H7 (cell line): Measurements from ENCODE around the gene NT5DC2. TPM values are rescaled to one million over a fixed set of nuclear protein-coding genes. Genes with fewer than 3 reads are reported as not detected.
"Not testable (repeated sequence)": the region's sequence is repeated elsewhere in the genome, so short reads cannot be mapped to it uniquely, and the experiment has no call there.

Experiments used
- DNase-seq: peaks from one replicate; pipeline ENCODE4 v3.0.0; 2012
- H3K27me3 ChIP-seq: 2 replicates; pipeline ENCODE4 v1.6.0; 2011; ENCODE audit warnings: mild to moderate bottlenecking, low read length; ENCODE audit not compliant: control insufficient read depth, insufficient read depth
- H3K36me3 ChIP-seq: replicated peaks from 2 replicates; pipeline ENCODE4 v1.5.1; 2011; ENCODE audit warnings: low read length; ENCODE audit not compliant: control insufficient read depth, insufficient read depth
- H3K4me3 ChIP-seq: 2 replicates; pipeline ENCODE4 v1.5.1; 2011; ENCODE audit warnings: low read depth, mild to moderate bottlenecking, control low read depth, low read length, moderate library complexity; ENCODE audit not compliant: insufficient read depth
- total RNA-seq: library from RNA; depleted of rRNA; stranded (reverse); fragments of >200 nt; shearing (Covaris generic); gene quantifications from 2 replicates; pipeline ENCODE4 v1.2.3, GENCODE V29; 2014

Gene NT5DC2
- total RNA-seq, 1 experiment from 2014 or later: 311 TPM

DNA sequence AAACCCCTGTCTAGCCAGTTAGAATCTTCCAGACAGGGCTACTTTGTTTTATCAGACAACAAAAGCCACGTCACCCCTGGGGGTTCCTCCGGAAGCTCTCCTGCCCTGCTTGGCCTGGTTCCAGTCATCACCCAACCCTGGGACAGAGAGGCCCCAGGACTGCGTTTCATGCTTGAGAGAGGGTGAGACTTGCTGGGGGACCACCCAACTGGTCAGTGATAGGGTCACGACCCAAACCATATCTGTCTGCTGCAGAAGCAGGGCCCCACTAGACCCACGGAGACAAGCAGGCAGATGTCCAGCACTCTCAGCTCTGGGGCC is 1.2 kb downstream of the NT5DC2 start:
- no peaks in the 10 kb centered on the region for H3K27me3 ChIP-seq
- H3K4me3 ChIP-seq: peak overlapping the region; percentile 94
- peak; percentile 75 for DNase-seq
- peaks cover 15% of the 10 kb centered on the region for H3K36me3 ChIP-seq

DNA sequence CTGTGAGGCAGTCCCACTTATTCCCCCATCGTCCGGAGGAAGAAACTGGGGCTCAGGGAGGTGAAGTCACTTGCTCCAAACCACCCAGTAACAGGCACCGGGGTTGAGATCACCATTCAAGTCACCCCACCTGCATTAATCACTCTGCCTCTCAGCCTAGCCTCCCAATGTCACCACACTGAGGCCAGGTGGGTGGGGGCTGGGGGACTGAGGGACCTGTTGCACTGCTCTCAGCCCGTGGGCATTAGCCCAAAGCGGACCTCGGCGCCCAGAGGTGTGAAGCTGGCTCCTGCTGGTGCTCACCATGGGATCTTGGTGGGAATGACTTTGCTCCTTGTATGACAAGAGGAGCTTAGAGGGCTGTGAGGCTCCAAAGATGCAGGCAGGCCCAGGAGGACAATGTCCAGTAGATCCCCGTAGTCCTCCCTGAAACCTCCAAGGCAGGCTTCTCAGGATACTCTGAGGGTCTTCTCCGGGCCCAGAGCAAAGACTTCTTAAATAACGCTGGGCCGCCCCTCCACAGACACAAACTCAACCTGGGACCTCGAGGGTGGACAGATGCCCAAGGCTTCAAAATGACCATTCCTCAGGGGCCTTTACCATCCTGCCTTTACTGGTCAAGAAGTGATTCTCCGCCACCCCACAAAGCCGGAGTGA is 1.7 kb downstream of the NT5DC2 start:
- DNase-seq: peak; percentile 45
- Histone ChIP-seq H3K4me3 (peak overlapping the region; percentile 94; the same call in 1 of the 2 replicates), H3K27me3 (no peaks in the 10 kb centered on the region), H3K36me3 (peaks cover 20% of the 10 kb centered on the region)

DNA sequence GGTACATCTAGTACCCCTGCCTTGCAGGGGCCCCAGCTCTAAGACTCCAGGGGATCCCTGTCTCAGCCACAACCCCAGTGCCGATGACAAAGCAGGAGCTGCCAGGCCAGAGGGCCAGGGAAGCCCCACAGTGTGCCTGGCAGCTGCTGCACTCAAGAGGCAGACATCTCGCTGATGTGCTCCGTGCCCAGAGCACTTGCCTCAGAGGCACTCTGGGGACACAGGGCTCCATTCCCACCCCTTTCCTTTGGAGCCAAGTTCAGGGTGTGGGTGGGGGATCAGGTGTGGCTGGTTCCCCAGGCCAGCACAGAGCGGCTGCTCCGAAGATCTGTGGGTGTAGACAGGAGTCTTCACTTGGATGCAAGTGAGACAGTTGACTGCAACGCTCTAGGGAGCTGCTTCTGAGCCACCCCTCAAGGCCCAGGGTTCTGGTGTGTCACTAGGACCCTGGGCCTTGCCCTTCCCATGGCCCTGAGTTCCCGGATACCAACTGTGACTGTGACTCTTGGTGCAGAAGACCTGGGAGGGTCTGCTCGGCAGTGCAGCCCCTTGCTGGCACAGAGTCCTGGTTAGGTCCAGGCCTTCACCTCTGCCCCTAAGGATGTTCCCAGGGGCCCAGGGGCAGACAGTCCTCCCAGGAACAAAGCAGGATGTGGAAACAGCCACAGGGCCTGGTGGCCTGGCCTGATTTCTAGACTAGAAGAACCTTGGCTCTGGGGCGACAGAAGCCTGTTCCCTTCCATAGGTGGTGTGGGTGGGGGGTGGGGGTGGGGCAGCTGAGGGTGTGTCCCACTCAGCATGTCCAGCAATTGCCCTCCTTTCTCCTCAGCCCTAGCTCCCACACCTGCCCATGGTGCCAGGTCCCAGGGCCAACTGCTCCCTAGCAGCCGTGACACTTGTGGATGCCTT is 2.5 kb downstream of the NT5DC2 start:
- Histone ChIP-seq H3K36me3 (peaks cover 25% of the 10 kb centered on the region), H3K4me3 (no peak overlapping the region), H3K27me3 (no peaks in the 10 kb centered on the region)
- DNase-seq: peak; percentile 44

DNA sequence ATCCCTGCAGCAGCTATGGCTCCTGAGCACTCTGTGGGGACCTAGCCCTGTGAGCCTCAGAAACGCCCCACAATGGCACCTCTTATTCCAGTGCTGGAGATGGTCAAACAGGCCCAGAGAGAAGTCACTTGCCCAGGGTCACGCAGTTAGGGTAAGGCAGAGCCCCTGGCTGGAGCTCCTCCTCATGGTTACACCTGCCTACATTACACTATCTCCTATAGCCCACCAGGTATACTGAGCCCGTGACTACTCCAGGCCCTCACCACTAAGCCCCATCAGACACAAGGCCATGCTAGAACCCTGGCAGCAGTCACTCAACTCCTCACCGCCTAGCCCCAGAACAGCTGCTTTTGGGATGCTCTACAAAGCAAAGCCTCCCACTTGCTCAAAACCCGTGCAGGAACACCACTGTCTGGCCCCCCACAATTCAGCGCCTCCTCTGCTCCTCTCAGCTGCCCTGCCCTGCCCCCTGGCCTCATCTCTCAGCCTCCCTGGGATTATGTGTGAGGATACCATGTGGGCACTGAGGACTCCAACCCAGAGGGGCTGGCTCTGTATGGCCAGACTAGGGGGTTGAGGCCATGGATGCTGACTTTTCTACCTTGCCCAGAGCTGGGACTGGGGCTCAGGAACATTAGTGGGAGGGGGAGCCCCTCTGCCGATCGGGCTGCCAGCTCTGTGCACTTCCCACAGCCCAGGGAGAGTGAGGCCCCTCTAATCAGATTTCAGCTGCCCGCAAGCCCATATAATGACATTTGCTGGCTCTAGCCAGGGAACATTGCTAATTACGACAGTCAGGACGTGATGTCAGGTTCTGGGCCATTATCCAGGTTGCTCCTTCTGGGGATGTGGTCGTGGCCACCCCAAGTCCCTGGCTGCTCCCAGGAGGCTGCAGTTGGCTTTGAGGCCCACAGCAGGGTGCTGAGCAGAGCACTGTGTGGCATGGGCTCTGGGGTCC is 4.0 kb downstream of the NT5DC2 start:
- Histone ChIP-seq H3K36me3 (peaks cover 33% of the 10 kb centered on the region), H3K27me3 (no peaks in the 10 kb centered on the region), H3K4me3 (no peak overlapping the region)
- DNase-seq: peak; percentile 33

DNA sequence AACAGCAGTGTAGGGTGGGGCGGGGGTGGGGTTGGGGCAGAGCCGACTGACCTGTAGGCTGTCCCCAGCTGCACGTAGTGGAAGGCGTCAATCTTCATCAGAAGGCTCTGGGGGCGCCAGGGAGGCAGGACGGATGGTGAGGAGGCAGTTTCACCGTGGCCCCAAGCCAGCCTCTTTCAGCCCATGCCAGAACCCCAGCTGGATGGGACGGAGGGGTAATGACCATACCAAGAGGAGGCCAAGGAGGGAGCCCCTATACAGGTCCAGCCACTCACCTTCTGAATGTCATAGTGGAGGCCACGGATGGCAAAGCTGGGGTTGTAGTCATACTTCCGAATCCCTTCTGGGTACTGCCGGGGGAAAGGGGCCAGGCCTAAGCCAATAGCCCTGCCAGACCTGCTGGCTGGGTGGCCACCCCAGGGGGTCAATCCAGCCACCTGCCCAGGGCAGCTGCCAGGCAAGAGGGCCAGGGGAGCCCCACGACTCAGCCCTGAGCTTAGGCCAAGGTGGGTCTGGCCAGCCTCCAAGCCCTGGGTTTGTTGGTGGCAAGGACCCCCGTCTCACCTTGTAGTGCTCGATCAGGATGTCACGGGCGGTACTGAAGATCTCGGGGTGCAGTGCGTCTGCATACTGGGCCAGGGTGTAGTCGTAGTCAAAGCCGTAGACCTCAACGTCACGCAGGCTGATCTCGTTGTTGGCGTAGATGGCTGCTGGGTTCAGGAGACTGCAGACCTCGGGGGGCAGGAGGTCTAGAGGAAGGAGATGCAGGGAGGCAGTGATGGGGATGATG is 4.9 kb downstream of the NT5DC2 start:
- no peaks in the 10 kb centered on the region for H3K27me3 ChIP-seq
- peaks cover 38% of the 10 kb centered on the region for H3K36me3 ChIP-seq
- DNase-seq: peak; percentile 66
- H3K4me3 ChIP-seq: no peak overlapping the region

DNA sequence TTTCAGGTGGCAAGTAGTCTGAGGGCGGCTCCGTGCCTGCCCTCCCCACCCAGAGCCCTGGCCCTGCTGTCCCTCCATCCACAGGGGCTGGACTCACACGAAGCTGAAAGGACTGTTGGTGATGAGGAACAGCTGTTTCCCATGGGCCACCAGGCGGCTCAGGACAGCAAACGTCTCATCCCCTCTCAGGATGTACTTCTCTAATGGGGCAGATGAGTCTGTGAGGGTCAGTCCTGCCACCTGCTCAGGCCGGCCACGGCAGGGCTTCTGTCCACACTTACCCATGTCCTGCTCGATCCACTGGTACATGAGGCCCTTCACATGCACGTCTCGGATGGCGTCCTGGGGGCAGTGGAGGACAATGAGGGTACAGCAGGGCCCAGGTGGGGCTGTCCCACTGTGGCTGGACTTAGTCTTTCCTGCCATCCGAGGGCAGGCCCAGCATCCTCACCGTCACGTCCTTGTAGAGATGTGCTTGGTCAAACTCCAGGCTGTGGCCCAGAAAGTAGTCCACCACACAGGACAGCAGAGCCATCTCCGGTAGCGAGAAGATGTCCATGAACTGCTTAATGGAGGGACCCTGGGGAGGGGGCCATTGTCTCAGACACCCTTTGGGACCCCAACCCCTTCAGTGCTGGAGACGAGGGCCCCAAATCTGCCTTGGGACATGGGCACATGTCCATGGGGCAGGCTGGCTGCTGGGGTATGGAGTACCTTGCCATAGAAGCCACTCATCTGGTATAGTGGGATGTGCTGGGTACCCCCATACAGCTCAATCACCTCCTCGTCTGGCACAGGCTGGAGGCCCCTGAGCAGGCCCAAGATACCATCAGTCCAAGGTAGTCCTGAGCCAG is 5.7 kb downstream of the NT5DC2 start:
- DNase-seq: peak; percentile 32
- peaks cover 38% of the 10 kb centered on the region for H3K36me3 ChIP-seq

DNA sequence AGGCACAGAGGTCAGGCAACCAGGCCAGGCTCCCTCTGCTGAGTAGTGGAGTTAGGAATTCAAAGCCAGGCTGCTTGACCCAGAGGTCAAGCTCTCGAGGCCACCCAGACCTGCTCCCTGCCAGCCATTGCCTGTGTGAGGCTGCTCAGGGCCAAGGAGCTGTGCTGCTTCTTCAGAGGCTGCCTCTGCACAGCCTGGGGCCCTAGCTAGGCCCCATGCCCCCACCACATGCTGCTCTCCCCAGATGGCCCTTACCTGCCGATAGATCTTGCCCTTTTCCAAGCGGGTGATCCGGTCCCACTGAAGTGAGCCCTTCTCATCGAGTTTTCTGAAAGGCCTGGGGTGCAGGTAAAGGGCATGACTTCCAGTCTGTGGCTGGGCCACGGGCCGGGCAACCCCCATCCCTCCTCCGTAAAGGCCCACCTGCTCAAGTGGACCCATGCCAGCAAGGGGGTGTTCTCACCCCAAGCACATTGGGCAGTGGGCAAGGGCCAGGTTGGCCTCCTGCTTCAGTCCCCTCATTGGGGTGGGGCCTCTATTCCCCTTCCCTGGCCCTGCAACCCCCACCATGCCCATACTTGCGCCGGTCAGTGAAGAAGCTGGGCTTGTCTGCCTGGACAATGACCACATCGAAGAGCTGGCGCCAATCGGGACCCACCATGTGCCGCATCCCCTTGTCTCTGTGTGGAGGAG is 6.5 kb downstream of the NT5DC2 start:
- Histone ChIP-seq H3K27me3 (no peaks in the 10 kb centered on the region), H3K36me3 (peaks cover 38% of the 10 kb centered on the region), H3K4me3 (no peak overlapping the region)
- peak; percentile 36 for DNase-seq

More for the DNA sequence above, 5.7 kb downstream of the NT5DC2 start:
- no peak overlapping the region for H3K4me3 ChIP-seq
- H3K27me3 ChIP-seq: no peaks in the 10 kb centered on the region

DNA sequence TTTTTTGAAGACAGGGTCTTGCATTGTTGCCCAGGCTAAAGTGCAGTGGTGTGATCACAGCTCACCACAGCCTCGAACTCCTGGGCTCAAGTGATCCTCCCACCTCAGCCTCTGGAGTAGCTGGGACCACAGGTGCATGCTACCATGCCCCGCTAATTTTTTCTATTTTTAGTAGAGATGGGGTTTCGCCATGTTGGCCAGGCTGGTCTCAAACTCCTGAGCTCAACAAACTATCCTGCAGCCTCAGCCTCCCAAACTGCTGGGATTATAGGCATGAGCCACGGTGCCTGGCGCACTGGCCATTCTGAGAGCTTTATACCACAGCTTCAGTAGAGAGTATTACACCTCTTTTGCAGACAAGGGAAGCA is 7.0 kb downstream of the NT5DC2 start:
- DNase-seq: peak; percentile 24
- H3K27me3 ChIP-seq, H3K4me3 ChIP-seq: not testable (repeated sequence)
- peaks cover 38% of the 10 kb centered on the region for H3K36me3 ChIP-seq

DNA sequence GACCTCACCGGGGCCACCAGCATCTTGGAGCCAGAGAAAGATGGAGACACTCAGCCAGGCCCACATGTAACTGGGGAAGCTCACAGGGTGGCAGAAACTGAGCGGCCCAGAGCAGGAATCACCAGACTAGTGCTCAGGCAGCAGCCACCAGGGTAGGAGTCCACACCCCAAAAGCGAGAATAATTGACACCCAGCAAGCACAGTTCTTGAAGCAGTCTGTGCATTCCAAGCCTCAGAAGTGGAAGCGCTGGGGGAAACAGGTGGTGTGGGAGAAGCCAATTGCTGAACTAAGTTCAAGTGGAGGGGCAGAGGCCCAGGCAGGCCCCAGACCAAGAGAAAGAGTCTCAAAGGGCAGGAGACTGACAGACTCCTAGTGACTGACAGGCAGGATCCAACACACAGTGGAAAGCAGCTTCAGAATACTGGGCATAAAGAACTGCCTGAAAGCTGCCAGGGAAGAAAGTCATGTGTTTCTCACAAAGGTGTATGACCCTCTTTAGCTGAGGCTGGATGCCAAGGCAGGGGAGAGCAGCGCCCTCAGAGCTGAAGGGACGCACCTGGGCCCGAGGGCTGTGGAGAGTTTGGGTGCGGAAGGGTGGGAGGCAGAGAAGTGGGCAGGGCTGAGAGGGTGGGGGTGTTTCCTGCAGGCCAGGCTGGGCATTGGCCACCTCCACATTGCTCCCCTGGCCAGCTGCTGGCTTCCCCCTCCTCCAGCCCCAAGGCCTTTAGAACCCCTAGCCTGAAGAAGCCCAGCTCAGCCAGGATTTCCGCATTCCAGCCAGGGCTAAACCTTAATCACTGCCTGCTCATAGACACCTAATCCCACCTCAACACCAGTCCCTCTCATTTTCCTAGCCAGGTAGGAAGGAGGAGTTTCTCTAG is 7.7 kb downstream of the NT5DC2 start:
- DNase-seq: peak; percentile 43
- H3K36me3 ChIP-seq: peaks cover 38% of the 10 kb centered on the region

DNA sequence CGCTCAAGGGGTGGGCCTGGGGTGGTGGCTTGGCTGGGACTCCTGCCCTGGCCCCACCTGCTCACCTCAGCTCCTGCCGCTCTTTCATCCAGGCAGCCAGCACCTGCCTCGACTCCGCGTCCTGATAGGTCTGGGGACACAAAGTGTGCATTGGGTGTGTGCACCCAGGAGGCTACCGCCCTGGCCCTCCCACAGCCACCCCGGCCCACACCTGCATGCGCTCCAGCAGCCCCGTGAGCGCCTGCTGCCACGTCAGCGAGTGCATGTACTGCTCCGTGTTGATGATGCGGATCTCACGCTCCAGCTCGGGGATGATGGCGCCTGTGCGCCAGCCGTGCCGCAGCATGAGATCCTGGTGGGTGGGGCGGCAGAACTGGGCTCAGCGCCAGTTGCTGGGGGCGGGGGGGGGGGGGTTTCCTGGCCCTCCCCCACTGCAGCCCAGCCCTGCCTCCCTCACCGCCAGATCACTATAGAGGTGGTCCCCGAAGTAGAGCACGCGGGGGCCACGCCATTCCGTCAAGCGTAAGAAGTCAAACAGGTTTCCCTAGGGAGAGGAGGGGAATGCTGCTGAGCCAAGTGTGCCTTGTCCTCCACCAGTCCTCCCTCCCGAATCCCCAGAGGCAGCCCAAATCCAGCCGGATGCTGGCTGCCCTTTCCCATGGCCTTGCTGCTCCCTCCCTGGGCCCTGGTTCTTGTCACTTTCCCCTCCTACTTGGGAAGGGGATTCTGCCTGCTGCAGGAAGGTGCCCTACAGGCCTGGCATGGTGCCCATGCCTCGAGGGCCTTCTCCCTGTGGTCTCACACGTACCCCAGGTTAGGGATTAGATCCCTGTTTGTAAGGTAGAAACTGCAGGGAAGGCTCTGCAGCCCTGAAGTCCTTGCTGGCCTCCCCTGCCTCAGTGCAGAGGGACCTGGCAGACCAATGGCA is 8.6 kb downstream of the NT5DC2 start:
- no peaks in the 10 kb centered on the region for H3K27me3 ChIP-seq
- H3K4me3 ChIP-seq: no peak overlapping the region
- peak; percentile 61 for DNase-seq
- peaks cover 38% of the 10 kb centered on the region for H3K36me3 ChIP-seq

More for the DNA sequence above, 7.7 kb downstream of the NT5DC2 start:
- H3K4me3 ChIP-seq: no peak overlapping the region
- H3K27me3 ChIP-seq: no peaks in the 10 kb centered on the region

DNA sequence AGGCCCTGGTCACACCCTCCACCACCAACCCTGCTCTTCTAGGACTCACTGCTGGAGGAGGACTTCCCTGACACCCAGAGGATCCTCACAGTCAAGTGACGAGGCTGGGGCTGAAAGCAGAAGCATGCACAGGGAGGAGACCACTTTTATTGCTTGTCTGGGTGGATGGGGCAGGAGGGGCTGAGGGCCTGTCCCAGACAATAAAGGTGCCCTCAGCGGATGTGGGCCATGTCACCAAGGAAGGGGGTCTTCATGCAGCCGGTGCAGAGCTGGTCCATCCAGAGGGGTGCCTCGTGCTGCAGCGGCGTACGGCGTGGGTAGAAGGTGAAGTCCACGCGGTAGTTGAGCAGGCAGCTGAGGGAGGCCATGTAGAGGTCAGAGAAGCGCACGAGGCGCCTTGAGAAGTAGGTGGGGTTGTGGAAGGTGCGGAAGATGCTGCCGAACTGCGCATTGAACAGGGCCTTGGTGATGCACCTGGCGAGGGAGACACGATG is 9.4 kb downstream of the NT5DC2 start:
- Histone ChIP-seq H3K27me3 (no peaks in the 10 kb centered on the region), H3K36me3 (peaks cover 37% of the 10 kb centered on the region), H3K4me3 (no peak overlapping the region)
- DNase-seq: no peak
